HG03139 (cell line): ENCODE measurements around the gene CDHR3.

Source experiments
- ATAC-seq: cut with Tn5 transposase; IDR thresholded peaks from one replicate; pipeline ENCODE4 v1.9.1; 2021; ENCODE audit not compliant: unreplicated experiment

The CDHR3 gene

GRCh38 chr7:106021151-106022067, 58.3 kb downstream of the CDHR3 start:
- no peak for ATAC-seq

GRCh38 chr7:106022193-106022821, 59.2 kb downstream of the CDHR3 start:
- ATAC-seq: peak; percentile 66

GRCh38 chr7:106023369-106024322, 60.6 kb downstream of the CDHR3 start:
- no peak for ATAC-seq

GRCh38 chr7:106026101-106026500, 63.0 kb downstream of the CDHR3 start:
- ATAC-seq: no peak

GRCh38 chr7:106029451-106029850, 66.4 kb downstream of the CDHR3 start:
- no peak for ATAC-seq

DNA sequence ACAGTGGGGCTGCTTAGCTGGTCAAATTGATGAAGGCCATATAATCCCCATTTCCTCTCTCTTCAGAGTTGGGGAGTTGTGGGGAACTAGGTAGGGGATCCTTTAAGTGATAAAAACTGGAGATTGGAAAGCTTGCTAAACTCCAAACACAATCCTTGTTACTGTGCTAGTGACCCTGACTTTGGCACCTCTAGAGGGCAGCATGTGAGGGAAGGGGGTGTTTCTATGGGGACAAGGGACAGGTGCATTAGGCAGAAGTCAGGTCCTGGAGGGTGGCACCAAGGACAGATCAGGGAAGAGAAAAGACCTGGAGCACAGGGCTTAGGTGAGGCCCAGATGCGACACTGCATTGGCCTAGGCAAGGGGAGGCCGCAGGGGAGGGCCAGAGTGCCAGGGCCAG, 66.9 kb downstream of the CDHR3 start:
- no peak for ATAC-seq

DNA sequence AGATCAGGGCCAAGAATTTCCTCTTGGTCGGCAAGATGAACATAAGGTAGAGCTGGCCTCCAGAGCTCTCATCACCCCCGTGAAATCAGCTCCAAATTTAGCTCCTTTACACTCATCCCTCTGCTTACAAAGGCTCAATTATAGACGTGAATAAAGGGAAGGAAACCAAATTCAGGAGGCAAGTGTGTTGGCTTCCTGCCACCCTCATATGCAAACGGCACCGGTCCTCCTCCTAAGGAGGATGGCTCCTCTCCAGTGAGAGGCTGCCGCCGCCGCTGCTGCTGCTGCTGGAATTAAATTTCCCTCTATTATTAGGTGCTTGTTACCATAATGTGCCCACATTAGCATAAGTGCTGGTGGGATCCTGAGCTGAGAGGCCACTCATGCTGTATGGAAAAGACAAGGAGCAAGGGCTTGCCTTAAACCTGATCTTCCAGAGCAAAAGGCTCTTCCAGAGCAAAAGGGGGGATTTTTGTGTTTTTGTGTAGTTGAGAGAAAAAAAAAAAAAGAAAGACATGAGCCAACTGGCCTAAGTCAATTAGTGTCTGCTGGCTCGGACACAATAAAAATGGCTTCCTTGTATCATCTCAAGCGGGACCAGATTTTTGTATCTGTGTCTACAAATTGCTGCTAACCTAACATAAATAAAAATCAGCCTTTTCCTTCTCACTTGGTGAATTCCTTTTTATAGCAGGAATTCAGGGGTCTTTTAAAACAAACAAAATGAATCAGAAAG, 68.4 kb downstream of the CDHR3 start:
- ATAC-seq: no peak

GRCh38 chr7:106032295-106032694, 69.2 kb downstream of the CDHR3 start:
- no peak for ATAC-seq

GRCh38 chr7:106033735-106034134, 70.7 kb downstream of the CDHR3 start:
- ATAC-seq: no peak

- no peak for ATAC-seq
These were observed 71.3 kb downstream of the CDHR3 start for GRCh38 chr7:106034383-106034782.

DNA sequence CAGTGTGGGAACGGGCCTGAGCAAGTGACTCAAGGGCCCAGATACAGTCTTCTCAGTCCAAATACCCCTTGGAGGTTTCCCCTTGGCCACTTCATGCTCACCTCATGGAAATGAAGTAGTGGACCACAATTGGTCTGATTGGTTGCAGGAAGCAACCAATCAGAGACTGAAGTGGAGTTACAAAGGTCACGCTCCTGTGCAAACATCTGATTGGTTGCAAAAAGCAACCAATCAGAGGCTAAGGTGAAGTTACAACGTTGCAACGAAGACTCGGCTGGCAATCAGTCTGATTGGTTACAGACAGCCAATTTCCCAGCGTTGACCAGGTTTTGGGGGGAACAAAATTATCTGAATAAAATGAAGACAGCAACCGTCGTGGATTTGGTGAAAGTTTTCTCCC, 72.5 kb downstream of the CDHR3 start:
- ATAC-seq: no peak

- no peak for ATAC-seq
These were observed 72.9 kb downstream of the CDHR3 start for GRCh38 chr7:106036004-106036403.

- no peak for ATAC-seq
These were observed 74.6 kb downstream of the CDHR3 start for GRCh38 chr7:106037489-106038176.

DNA sequence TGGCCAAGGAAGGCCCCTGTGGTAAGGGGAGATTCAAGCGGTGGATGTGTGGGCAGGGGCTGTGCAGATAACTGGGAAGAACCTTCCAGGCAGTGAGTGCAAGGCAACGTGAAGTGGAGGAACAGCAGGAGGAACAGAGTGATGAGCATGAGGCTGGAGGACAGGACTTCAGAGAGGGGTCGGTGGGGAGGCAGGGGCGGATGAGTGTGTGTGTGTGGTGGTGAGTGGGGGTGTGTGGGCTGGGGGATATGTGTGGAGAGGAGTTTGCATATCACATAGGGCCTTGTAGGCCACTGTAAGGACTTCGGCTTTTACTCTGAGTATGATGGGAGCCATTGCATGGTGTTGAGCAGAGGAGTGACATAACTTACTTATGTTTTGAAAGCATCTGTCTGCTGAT, 75.2 kb downstream of the CDHR3 start:
- ATAC-seq: no peak

GRCh38 chr7:106038916-106039315, 75.9 kb downstream of the CDHR3 start:
- no peak for ATAC-seq

DNA sequence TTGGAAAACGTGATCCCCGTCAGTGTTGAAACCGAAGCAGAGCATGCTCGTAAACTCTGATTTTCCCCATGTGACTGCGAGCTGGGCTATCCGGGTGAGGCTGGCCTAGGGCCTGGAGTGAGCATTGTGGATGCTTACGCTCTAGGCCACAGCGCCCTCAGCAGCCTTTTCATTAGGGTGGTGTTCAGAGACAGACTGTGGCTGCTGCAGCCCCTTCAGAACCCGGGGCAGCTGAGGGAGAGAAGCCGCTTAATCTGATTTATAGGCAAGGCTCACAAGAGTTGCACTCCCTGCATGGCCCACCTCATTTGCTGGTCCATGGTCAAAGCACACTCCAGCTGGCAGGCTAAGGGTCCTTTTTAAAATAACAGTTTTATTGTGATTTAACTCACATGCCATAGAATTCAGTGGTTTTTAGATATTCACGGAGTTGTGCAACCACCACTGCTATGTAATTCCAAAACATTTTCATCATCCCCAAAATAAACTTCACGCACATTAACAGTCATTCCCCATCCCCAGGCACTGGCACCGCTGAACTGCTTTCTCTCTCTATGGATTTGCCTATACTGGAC, 76.5 kb downstream of the CDHR3 start:
- ATAC-seq: no peak

DNA sequence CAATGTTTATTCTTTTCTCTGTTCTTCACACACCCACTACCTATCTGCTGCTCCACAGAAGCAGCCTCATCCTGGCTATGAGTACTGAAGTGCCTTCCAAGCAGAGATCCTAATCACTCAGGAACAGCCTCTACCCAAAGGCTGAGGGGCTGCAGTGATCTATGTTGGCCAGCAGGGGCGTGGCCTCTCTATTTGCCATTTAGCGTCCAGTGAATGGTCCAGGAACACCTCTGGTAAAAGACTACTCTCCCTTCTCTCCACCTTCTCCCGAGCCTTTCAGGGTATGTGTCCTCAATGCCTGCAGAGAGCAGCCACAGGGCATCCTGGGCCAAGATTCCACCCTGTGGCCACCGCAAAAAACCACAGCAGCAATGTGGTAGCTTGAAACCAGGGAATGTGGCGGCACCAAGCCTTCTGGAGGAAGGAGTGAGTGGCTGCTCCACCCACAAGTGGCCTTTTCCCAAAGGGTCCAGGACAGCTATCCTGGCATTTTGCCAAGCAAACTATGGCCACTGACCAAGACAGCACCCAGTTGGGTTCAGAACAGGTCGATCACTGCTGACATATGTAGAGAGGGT, 78.2 kb downstream of the CDHR3 start:
- no peak for ATAC-seq

DNA sequence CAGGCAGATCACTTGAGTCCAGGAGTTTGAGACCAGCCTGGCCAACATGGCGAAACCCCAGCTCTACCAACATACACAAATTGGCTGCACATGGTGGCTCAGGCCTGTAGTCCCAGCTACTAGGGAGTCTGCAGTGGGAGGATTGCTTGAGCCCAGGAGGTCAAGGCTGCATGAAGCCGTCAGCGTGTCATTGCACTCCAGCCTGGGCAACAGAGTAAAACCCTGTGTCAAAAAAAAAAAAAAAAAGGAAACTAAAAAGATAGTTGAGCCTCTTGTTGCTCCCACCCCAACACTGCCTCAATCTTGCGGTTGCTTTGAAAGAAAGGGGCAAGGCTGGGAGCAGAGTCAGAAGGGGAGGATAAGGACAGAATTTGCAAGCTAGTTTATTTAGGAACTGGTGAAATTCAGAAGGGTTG, 79.1 kb downstream of the CDHR3 start:
- ATAC-seq: no peak

DNA sequence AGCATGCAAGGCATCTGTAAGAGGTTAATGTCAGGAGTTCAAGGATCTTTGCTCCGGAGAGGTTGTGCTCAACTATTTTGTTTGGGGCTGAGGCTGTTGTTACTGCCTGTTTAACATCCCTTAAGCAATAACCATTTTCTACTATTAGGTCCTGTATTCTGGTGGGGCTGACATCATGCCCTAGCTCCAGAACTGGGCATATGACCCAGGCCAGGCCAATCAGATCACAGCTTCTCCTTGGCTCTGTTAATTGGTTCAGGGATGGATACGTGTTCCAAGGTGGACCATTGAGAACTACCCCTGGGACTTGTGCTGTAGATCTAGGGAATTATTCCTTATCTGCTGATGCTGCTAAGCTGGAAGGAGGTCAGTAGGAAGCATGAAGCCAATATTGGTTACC, 82.1 kb downstream of the CDHR3 start:
- ATAC-seq: no peak
